HG03280 (cell line): ENCODE results near the gene SERPINB6.
"Not testable (repeated sequence)": the region's sequence is repeated elsewhere in the genome, so short reads cannot be mapped to it uniquely, and the experiment has no call there.

ENCODE experiments used
- ATAC-seq: cut with Tn5 transposase; IDR thresholded peaks from one replicate; pipeline ENCODE4 v1.9.1; 2021; ENCODE audit warnings: mild to moderate bottlenecking, moderate library complexity; ENCODE audit not compliant: unreplicated experiment

The SERPINB6 gene

DNA sequence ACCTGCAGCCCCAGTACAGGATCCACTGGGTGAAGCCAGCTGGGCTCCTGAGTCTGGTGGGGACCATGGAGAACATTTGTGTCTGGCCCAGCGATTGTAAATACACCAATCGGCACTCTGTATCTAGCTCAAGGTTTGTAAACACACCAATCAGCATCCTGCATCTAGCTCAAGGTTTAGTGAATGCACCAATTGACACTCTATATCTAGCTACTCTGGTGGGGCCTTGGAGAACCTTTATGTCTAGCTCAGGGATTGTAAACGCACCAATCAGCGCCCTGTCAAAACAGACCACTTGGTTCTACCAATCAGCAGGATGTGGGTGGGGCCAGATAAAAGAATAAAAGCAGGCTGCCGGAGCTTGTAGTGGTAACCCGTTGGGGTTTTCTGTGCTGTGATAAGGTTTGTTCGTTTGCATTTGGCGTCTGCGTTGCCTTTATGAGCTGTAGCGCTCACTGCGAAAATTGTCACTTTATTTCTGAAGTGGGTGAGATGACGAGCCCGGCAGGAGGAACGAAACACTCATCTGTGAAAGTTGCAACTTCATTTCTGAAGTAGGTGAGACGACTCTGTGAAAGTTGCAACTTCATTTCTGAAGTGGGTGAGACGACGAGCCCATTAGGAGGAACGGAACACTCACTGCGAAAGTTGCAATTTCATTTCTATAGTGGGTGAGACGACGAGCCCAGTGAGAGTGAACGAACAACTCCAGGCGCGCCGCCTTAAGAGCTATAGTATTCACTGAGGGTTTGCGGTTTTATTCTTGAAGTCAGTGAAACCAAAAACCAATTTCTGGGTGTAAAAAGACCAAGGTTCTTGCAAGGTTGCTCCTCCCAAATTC is 31.1 kb downstream of the SERPINB6 start:
- peak; percentile 85 for ATAC-seq

DNA sequence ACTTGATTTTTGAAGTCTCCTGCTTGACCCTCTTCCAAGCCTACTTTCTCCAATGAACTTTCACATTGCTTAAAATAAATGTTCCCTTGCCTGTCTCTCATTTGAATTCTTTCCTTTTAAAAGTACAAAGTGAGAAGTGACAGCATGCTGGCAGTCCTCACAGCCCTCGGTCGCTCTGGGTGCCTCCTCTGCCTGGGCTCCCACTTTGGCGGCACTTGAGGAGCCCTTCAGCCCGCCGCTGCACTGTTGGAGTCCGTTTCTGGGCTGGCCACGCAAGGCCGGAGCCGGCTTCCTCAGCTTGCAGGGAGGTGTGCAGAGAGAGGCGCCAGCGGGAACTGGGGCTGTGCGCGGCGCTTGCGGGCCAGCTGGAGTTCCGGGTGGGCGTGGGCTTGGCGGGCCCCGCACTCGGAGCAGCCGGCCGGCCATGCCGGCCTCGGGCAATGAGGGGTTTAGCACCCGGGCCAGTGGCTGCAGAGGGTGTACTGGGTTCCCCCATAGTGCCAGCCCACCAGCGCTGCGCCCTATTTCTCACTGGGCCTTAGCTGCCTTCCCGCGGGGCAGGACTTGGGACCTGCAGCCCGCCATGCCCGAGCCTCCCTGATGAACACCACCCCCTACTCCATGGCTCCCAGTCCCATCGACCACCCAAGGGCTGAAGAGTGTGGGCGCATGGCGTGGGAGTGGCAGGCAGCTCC is 31.9 kb downstream of the SERPINB6 start:
- ATAC-seq, result no peak

DNA sequence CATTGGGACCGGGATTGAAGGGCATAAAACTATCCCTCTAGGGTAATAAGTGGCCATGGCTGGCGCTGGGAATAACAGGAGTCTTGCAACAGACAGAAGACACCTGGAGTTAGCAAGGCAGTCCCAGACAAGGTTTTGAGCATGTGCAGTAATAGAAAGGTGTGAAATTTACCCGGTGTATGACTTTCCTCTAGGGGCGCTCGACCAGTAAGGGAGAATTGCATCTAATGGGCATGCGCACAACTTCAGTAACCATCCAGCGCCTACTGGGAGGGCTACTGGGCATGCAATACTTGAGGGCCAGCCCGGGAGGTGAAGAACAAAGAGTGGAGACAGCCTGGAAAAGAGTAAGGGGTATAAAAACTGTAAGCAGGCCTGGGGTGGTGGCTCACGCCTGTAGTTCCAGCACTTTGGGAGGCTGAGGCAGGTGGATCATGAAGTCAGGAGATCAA is 32.7 kb downstream of the SERPINB6 start:
- ATAC-seq, result no peak

DNA sequence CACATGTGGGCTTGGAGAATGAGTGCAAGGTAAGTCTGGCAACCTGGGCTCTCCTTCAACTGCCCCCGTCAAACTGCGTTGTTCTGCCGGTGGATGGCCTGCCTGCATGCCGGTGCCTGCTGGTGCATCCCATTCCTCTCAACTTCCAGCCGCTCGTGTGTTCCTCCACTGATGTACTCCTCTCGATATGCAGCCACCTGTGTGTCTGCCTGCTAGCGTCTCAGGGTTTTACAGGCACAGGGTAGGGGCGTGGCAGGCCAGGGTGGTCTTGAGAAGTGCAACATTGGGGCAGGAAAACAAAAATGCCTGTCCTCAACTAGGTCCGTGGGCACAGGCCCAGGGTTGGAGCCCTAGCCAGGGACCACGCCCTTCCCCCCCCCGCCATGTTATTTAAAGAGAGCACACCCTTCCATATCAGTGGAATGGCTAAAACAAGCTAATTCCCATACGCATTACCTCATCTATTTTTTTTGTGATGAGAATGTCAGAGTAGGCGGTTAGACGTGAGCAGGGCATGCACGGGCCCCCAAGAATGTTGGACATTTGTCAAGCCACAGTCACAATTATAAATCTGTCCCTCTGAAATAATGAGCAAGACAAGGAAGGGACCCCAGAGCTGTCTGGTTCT is 33.2 kb downstream of the SERPINB6 start:
- ATAC-seq, result no peak

DNA sequence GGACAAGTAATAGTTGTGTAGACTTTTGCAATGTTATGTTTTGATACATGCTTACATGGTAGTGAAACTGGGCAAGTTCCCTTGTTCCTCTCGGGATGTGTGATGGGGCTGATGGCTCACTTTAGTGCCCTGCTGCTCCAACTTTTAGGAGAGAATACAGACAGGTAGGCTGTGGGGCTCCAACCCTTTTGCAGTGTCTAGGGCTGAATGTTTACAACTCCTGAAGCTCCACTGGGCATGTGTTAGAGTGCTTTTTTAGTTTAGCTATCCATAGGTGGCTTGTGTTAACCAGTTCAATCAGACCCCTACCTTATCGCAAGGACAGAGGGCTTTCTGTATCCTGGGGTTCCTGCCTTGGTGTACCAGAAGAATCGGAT is 33.8 kb downstream of the SERPINB6 start:
- ATAC-seq, result no peak

DNA sequence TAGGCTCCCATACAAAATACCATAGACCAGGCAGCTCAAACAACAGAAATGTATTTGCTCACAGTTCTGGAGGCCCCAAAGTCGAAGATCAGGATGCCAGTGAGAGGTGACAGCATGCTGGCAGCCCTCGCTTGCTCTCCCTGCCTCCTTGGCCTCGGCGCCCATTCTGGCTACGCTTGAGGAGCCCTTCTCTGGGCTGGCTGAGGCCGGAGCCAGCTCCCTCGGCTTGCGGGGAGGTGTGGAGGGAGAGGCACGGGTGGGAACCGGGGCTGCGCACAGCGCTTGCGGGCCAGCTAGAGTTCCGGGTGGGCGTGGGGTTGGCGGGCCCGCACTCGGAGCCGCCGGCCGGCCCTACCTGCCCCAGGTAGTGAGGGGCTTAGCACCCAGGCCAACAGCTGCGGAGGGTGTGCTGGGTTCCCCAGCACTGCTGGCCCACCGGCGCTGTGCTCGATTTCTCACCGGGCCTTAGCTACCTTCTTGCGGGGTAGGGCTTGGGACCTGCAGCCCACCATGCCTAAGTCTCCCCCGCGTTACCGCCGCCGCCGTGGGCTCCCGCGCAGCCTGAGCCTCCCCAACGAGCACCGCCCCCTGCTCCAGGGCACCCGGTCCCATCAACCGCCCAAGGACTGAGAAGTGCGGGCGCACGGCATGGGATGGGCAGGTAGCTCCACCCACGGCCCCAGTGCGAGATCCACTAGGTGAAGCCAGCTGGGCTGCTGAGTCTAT is 35.6 kb downstream of the SERPINB6 start:
- ATAC-seq, result no peak

DNA sequence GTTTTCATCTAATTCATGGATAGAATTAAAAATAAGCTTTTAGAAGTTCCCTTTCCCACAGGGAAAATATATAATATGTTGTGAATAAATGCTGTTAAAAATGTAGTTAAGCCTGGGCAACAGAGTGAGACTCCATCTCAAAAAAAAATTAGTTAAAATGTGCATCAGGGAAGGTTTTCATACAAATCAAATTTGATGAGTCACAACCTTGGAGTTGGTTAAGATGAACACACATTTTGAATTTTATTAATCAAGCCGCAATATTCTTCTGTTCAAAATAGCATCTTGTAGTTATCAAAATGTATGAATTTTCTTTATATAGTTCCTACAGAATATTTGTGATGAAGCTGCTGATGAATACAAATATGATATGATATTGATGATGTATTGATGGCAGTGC is 37.3 kb downstream of the SERPINB6 start:
- no peak for ATAC-seq

DNA sequence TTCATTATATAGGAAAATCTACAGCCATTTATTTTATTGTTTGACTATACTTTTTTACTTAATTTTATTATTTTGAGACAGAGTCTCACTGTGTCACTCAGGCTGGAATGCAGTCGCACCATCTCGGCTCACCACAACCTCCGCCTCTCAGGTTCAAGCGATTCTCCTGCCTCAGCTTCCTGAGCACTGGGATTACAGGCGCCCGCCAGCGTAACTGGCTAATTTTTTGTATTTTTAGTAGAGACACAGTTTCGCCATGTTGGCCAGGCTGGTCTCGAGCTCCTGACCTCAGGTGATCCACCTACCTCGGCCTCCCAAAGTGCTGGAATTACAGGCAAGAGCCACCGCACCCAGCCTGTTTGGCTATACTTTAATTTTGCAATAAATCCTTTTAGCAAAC is 38.5 kb downstream of the SERPINB6 start:
- ATAC-seq, result not testable (repeated sequence)

DNA sequence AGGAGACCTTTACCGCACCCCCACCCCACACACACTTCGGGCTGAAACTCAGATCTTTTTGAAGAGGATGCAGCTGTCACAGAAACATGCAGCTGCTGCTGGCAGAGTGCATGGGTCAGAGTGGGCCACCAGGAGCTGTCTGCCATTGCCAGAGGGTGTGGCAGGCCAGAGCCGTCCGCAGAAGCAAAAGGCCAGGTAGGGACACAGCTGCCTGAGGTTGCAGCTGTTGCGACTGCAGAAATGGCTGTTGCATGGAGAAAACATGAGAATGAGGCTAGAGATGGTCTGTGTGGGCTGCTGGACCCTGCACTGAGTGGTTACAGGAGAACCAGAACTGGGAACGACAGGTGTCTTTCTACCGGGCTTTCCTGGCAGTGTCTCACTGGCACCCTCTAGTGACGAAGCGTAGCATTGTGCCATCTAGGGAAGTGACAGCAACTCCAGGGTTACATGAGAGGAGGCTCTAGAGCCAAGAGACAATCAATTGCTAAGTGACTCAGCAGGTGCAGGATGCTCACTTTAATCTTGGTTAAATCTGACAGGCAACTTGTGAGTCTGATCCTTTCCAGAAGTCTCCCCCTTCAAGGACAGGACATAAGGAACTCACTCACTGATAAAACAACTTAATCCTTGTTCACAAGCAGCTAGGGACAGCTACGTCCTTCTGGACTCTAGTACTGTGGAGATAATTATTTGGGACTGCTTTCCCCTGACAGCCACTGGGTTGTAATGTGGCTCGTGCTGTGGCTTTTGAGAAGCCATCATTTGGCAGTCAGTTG is 39.2 kb downstream of the SERPINB6 start:
- peak; percentile 67 for ATAC-seq

DNA sequence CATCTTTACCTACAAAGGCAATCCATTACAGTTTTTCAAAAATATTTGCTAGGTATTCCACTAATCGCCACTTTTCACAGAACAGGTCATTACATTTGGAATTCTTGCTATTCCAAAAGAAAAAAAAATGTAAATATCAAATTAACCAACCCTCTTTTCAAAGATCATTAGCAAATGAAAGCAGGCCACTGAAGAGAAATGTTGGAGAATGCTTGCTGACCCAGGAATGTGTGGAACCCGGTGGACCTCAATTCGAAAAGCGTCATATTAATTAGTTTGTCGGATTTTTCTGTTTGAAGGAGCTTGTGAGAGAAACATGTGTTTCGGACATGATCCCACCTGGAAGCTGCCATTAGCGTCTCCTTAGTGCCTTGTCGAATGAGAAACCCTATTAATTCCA is 40.3 kb downstream of the SERPINB6 start:
- ATAC-seq, result no peak

DNA sequence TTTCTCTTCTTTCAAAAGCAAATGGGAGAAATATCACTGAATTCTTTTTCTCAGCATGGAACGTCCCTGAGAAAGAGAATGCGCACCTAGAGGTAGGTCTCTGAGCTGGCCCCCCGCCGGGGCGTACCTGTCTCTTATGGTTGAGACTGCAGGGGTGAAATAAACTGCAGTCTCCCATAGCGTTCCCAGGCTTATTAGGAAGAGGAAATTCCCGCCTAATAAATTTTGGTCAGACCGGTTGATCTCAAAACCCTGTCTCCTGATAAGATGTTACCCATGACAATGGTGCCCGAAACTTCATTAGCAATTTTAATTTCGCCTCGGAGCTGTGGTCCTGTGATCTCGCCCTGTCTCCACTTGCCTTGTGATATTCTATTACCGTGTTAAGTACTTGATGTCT is 43.4 kb downstream of the SERPINB6 start:
- not testable (repeated sequence) for ATAC-seq

DNA sequence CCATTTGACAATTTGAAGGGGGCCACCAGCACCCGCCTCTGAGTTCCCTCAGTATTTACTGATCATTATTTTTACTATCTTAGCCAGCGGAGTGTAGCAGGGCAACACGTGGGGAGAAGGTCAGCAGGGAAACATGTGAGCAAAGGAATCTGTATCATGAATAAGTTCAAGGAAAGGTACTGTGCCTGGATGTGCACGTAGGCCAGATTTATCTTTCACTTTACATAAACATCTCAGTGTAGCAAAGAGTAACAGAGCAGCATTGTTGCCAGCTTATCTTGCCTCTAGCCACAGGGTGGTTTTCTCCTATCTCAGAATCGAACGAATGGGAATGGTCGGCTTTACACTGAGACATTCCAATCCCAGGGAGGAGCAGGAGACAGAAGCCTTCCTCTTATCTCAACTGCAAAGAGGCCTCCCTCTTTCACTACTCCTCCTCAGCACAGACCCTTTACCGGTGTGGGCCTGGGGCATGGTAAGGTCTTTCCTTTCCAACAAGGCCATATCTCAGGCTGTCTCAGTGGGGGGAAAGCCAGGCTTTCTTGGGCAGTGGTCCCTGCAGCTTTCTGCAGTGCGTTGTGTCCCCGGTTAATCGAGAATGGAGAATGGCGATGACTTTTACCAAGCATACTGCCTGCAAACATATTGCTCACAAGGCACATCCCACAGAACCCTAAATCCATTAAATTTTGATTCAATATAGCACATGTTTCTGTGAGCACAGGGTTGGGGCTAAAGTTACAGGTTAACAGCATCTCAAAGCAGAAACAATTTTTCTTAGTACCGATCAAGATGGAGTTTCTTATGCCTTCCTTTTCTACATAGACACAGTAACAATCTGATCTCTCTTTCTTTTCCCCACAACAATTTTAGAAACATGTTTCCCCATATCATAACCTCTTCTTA is 45.3 kb downstream of the SERPINB6 start:
- ATAC-seq, result not testable (repeated sequence)

DNA sequence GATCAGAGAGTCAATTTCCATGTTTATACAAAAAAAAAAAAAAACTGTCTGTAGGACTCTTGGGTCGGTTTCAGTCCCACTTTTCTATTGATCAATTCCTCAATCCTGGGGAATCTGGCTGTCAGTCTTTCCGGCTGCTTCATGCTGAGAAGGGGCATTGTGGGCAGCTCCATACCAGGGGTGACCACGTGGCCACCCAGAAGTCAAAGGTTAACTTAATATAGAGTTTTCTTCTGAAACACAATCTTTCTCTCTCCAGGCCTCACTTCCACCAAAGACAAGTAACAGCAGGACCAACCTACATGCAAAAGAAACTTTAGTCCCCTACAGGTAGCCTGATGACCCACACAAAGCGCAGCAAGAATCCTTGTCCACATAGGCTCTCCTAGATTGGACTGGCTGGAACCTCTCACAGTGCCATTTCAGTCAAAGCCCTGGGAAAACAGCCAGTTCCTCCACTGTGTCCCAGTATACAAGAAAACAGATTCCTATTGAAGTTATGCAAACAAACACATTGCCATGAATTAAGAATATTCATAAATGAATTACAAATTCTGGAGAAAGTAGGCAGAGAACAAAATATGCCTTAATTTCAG is 49.7 kb downstream of the SERPINB6 start:
- ATAC-seq, result no peak

DNA sequence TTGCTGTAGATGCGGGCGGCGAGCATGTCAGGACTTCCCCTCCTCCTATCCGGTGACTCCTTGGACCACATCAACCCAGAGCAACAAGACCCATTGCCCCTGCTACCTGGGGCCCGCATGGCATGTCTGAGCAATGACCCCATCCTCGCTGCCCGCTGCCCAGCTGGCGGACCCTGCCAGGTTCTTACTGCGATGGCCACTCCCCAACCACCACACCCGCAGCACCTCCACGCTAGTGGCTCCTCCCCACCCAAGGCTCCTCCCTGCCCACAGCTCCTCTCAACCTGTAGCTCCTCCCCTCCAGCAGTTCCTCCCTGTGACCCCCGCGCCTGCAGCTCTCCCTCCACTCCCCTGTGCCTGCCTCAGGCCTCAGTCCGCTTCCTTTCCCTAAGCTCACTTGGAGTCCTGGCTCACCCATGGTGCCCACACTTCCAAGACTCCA is 50.7 kb downstream of the SERPINB6 start:
- ATAC-seq, result no peak

DNA sequence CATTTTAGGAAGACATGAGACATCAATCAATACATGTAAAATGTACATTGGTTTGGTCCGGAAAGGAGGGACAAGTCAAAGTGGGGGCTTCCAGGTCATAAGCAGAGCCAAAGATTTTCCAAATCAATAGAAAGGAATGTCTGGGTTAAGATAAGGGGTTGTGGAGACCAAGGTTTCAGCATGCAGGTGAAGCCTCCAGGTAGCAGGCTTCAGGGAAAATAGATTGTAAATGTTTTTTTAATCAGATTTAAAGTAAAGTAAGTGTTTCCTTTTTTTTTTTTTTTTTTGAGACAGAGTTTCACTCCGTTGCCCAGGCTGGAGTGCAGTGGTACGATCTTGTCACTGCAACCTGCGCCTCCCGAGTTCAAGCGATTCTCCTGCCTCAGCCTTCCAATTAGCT is 51.5 kb downstream of the SERPINB6 start:
- ATAC-seq, result no peak

DNA sequence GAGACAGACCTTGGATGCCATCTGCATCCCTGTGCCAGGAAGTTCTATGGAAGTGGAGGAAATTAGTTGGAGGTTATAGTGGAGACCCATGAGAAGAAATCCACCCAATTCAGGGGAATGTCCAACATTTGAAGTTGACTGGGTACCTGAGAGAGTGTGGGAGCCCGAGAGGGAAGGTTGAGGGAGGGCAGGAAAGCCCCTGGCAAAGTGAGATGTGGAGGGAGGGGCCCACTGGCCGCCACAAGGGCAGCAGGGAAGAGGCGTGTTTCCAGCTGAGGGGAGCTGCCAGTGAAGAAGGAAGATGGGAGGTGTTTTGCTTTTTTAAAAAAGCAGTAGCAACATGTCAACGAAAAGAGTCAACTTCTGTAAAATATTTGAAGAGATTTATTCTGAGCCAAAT is 52.0 kb downstream of the SERPINB6 start:
- no peak for ATAC-seq

DNA sequence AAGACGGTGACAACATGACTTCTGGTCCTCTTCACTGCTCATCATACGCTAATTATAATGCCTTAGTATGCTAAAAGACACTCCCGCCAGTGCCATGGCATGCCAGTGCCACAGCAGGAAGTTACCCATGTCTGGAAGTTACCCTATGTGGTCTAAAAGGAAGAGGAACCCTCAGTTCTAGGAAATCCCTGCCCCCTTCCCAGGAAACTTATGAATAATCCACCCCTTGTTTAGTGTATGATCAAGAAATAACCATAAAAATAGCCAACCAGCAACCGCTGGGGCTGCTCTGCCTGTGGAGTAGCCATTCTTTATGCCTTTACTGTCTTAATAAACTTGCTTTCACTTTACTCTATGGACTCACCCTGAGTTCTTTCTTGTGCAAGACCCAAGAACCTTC is 52.4 kb downstream of the SERPINB6 start:
- ATAC-seq, result no peak

DNA sequence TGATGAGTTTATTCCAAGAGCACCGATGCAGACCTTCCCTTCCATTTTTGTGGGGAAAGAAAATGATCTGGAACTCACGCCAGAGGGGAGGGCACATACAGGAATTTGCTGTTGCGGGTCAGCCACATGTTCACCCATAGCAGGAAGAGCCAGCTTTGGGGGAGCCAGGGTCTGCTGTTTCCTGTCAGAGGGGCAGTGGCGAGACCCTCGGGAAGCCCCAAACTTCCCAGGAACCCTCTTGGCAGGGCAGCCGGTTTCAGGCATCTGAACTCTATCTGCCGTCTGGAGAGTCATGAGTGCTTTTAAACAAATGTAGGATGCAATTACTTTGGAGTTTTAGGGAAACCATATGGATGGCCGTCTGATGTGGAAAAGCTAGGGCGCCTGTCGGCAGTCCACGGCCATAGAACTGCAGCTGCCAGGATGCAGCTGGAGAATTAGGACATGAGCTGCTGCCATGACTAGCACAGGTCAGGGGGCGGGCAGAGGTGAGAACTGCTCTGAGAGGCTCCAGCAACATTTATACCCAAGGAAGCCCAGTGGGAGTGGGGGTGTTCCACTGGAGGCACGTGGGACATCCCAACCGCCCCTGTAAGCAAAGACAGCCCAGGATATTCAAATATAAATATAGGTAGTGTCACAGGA is 53.4 kb downstream of the SERPINB6 start:
- ATAC-seq, result no peak
